SK-N-SH (cell line): ENCODE results near the gene CHCHD1. TPM values are rescaled to one million over a fixed set of nuclear protein-coding genes. Genes with fewer than 3 reads are reported as not detected.

Source experiments
- CTCF ChIA-PET: fragments of 300-600, 350-600 bp; formaldehyde crosslinking; extraction: SDS; loops from one replicate; lab custom pipeline; 2021; lab: Yijun Ruan, JAX
- POLR2A ChIA-PET: fragments of 350-600 bp; sonication (Branson Sonifier 250); formaldehyde crosslinking; extraction: SDS; loops from one replicate; lab custom pipeline; 2020; ENCODE audit warnings: antibody characterized with exemption, inconsistent platforms; lab: Yijun Ruan, JAX
- DNase-seq: peaks from one replicate; pipeline ENCODE4 v3.0.0; 2012
- H2AFZ ChIP-seq: fragments of 200-600 bp; sonication (generic); 2 replicates; pipeline ENCODE4 v1.8.1; 2016; ENCODE audit warnings: antibody characterized with exemption, mild to moderate bottlenecking, low read depth
- H3F3A ChIP-seq: fragments of 200-600 bp; sonication (generic); replicated peaks from 2 replicates; pipeline ENCODE3; 2016; ENCODE audit warnings: antibody characterized with exemption, mild to moderate bottlenecking; ENCODE audit not compliant: insufficient read depth
- H3K27ac ChIP-seq, 2 experiments: fragments of 200-500 bp in 1 of 2; fragments of 200-600 bp in 1 of 2; sonication (Bioruptor generic) in 1 of 2; sonication (generic), shearing (Covaris generic) in 1 of 2; 2 replicates each; pipeline versions ENCODE4 v1.5.1 to v1.6.1; 2014 to 2016; ENCODE audit warnings: low read depth in 2 of 2, inconsistent platforms in 1 of 2, low read length in 1 of 2, mild to moderate bottlenecking in 1 of 2, mixed read lengths in 1 of 2
- H3K27me3 ChIP-seq: fragments of 200-600 bp; sonication (generic), shearing (Covaris generic); 2 replicates; pipeline ENCODE4 v1.6.1; 2016; ENCODE audit warnings: mixed run types; ENCODE audit not compliant: insufficient read depth
- H3K36me3 ChIP-seq, 2 experiments: fragments of 200-500 bp in 1 of 2; fragments of 200-600 bp in 1 of 2; sonication (Bioruptor generic) in 1 of 2; sonication (generic) in 1 of 2; replicated peaks in 1 of 2; 2 replicates each; pipeline versions ENCODE3 to v1.5.1; 2014 to 2016; ENCODE audit warnings: low read length in 1 of 2, mild to moderate bottlenecking in 1 of 2; ENCODE audit not compliant: insufficient read depth in 2 of 2, control insufficient read depth in 1 of 2
- H3K4me1 ChIP-seq, 2 experiments: fragments of 200-500 bp in 1 of 2; fragments of 200-600 bp in 1 of 2; sonication (Bioruptor generic) in 1 of 2; sonication (generic), shearing (Covaris generic) in 1 of 2; 2 replicates each; pipeline versions ENCODE4 v1.5.1 to v1.6.1; 2014 to 2016; ENCODE audit warnings: low read depth in 1 of 2, low read length in 1 of 2, mixed run types in 1 of 2; ENCODE audit not compliant: insufficient read depth in 2 of 2, control insufficient read depth in 1 of 2
- H3K4me2 ChIP-seq: fragments of 200-600 bp; sonication (generic), shearing (Covaris generic); 2 replicates; pipeline ENCODE4 v1.6.1; 2017; ENCODE audit warnings: mixed run types
- H3K4me3 ChIP-seq, 2 experiments: fragments of 200-500 bp in 1 of 2; fragments of 200-600 bp in 1 of 2; sonication (Bioruptor generic) in 1 of 2; sonication (generic), shearing (Covaris generic) in 1 of 2; 2 replicates each; pipeline versions ENCODE4 v1.5.1 to v1.8.1; 2014 to 2016; ENCODE audit warnings: low read depth in 2 of 2, inconsistent platforms in 1 of 2, low read length in 1 of 2, mild to moderate bottlenecking in 1 of 2, mixed read lengths in 1 of 2, moderate library complexity in 1 of 2
- H3K79me2 ChIP-seq: fragments of 200-600 bp; sonication (generic); 2 replicates; pipeline ENCODE4 v1.8.1; 2017; ENCODE audit warnings: mild to moderate bottlenecking; ENCODE audit not compliant: insufficient read depth
- H3K9ac ChIP-seq: fragments of 200-600 bp; sonication (generic); 2 replicates; pipeline ENCODE4 v1.6.1; 2017; ENCODE audit warnings: mixed run types
- H3K9me2 ChIP-seq: fragments of 200-600 bp; sonication (generic); 2 replicates; pipeline ENCODE4 v1.6.1; 2017; ENCODE audit warnings: mixed run types
- H3K9me3 ChIP-seq: fragments of 200-600 bp; sonication (generic); 2 replicates; pipeline ENCODE4 v1.6.1; 2017; ENCODE audit warnings: mixed run types, mild to moderate bottlenecking, moderate library complexity
- H4K20me1 ChIP-seq: fragments of 200-600 bp; sonication (generic); 2 replicates; pipeline ENCODE4 v1.6.1; 2017; ENCODE audit warnings: mild to moderate bottlenecking, mixed run types; ENCODE audit not compliant: insufficient read depth
- CHD2 ChIP-seq: fragments of 150-350 bp; IDR thresholded peaks from 2 replicates; pipeline ENCODE4 v1.6.1; 2018; ENCODE audit warnings: low read length; ENCODE audit not compliant: partially characterized antibody
- CTCF ChIP-seq: fragments of 200-600 bp; sonication (generic); IDR thresholded peaks from 2 replicates; pipeline ENCODE4 v1.6.1; 2017; ENCODE audit warnings: antibody characterized with exemption, mild to moderate bottlenecking, moderate library complexity
- ELF1 ChIP-seq: IDR thresholded peaks from 2 replicates; pipeline ENCODE4 v1.4.0; 2012
- EP300 ChIP-seq, 2 experiments: IDR thresholded peaks; 2 replicates each; pipeline versions ENCODE4 v1.4.0 to v1.6.1; 2012; ENCODE audit warnings: borderline replicate concordance in 1 of 2, low read depth in 1 of 2, low read length in 1 of 2
- FOSL2 ChIP-seq: IDR thresholded peaks from 2 replicates; pipeline ENCODE4 v1.4.0; 2012; ENCODE audit warnings: low read depth, mild to moderate bottlenecking, moderate library complexity, borderline replicate concordance
- GABPA ChIP-seq: IDR thresholded peaks from 2 replicates; pipeline ENCODE4 v1.4.0; 2012; ENCODE audit warnings: low read depth, mild to moderate bottlenecking
- NFIC ChIP-seq: IDR thresholded peaks from 2 replicates; pipeline ENCODE4 v1.4.0; 2012; ENCODE audit warnings: borderline replicate concordance
- PBX3 ChIP-seq: IDR thresholded peaks from 2 replicates; pipeline ENCODE4; 2012
- RCOR1 ChIP-seq: fragments of 150-350 bp; IDR thresholded peaks from 2 replicates; pipeline ENCODE4 v1.6.1; 2017; ENCODE audit warnings: antibody characterized with exemption, low read length
- REST ChIP-seq: IDR thresholded peaks from 2 replicates; pipeline ENCODE4 v1.6.1; 2012; ENCODE audit warnings: mild to moderate bottlenecking, low read depth, low read length, moderate library complexity
- RFX5 ChIP-seq: IDR thresholded peaks from 2 replicates; pipeline ENCODE4 v1.6.1; 2012; ENCODE audit warnings: mild to moderate bottlenecking, improper control_type of control experiment, low read length
- RXRA ChIP-seq: IDR thresholded peaks from 2 replicates; pipeline ENCODE4 v1.4.0; 2012; ENCODE audit warnings: low read depth, mild to moderate bottlenecking, borderline replicate concordance
- SIN3A ChIP-seq: IDR thresholded peaks from 2 replicates; pipeline ENCODE4 v1.6.1; 2012; ENCODE audit warnings: low read depth, mild to moderate bottlenecking, low read length, moderate library complexity, borderline replicate concordance
- TCF12 ChIP-seq: IDR thresholded peaks from 2 replicates; pipeline ENCODE4 v1.4.0; 2012
- TEAD4 ChIP-seq: IDR thresholded peaks from 2 replicates; pipeline ENCODE4 v1.4.0; 2012; ENCODE audit warnings: mild to moderate bottlenecking, borderline replicate concordance; ENCODE audit not compliant: insufficient read depth
- USF2 ChIP-seq: fragments of 150-350 bp; IDR thresholded peaks from 2 replicates; pipeline ENCODE4 v1.6.1; 2017; ENCODE audit warnings: antibody characterized with exemption, low read length, low read depth, borderline replicate concordance
- ZBTB33 ChIP-seq: IDR thresholded peaks from 2 replicates; pipeline ENCODE4 v1.4.0; 2012; ENCODE audit warnings: low read depth, borderline replicate concordance
- WGBS: methylation state at CpG from one replicate; pipeline ENCODE4 v1.1.6; 2017; ENCODE audit warnings: low lambda C conversion rate; 5-methylcytosine and 5-hydroxymethylcytosine counted together
- polyA plus RNA-seq, 3 experiments: library from polyadenylated mRNA; depleted of rRNA; stranded (reverse); fragments of >200 nt; gene quantifications; 2 replicates each; pipeline ENCODE4 v1.2.3, GENCODE V29; 2012
- TF ChIP-seq, protein P1 (sequence below): IDR thresholded peaks from 2 replicates; pipeline ENCODE4 v1.4.0; 2012; ENCODE audit warnings: low read depth, borderline replicate concordance
- TF ChIP-seq, protein P2 (sequence below): IDR thresholded peaks from 2 replicates; pipeline ENCODE4 v1.4.0; 2012; ENCODE audit warnings: low read depth

CHCHD1 gene
- polyA plus RNA-seq, 1 of the 3 experiments (the other 2 are of a cell fraction) = 60.9 TPM

GRCh38 chr10:73813333-73813732 is 31.5 kb downstream of the CHCHD1 start:
- H3K9me2 ChIP-seq = no peaks in the 10 kb centered on the region
- WGBS = 86% methylated on average over 7 of the region's 7 CpGs
- ChIA-PET CTCF (interaction anchor here (1.6 kb wide), 1 partner anchor 39 kb away, joined by 4 read pairs; no protein-coding TSS in a partner anchor), POLR2A (interaction anchor here (1.2 kb wide), 1 partner anchor 41 kb away, joined by 3 read pairs; a partner anchor contains a TSS)
- no peak overlapping the region for H3K9ac ChIP-seq
- H3K27ac ChIP-seq = no peak overlapping the region
- peaks cover 8 to 39% of the 10 kb centered on the region in 2 experiments for H3K36me3 ChIP-seq
- peaks cover 22% of the 10 kb centered on the region; the same call in 1 of the 2 replicates for H3K79me2 ChIP-seq
- peaks cover 34% of the 10 kb centered on the region for H3F3A ChIP-seq
- no peak overlapping the region for H3K4me3 ChIP-seq
- H3K4me2 ChIP-seq = no peak overlapping the region
- TF ChIP-seq RXRA = no peak
- no peak for TF ChIP-seq RFX5
- no peak for TF ChIP-seq CHD2
- no peak for TF ChIP-seq NFIC
- no peak for TF ChIP-seq TCF12
- TF ChIP-seq FOSL2 = no peak
- TF ChIP-seq, protein P1, sequence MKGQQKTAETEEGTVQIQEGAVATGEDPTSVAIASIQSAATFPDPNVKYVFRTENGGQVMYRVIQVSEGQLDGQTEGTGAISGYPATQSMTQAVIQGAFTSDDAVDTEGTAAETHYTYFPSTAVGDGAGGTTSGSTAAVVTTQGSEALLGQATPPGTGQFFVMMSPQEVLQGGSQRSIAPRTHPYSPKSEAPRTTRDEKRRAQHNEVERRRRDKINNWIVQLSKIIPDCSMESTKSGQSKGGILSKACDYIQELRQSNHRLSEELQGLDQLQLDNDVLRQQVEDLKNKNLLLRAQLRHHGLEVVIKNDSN = no peak
- TF ChIP-seq, protein P2, sequence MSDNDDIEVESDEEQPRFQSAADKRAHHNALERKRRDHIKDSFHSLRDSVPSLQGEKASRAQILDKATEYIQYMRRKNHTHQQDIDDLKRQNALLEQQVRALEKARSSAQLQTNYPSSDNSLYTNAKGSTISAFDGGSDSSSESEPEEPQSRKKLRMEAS = no peak
- TF ChIP-seq RCOR1 = no peak
- TF ChIP-seq USF2 = no peak
- no peak for TF ChIP-seq GABPA
- TF ChIP-seq PBX3 = no peak
- no peak for TF ChIP-seq EP300 (IDR thresholded peaks at IDR 0.05; ENCODE audit: borderline replicate concordance in 1 of 2, low read depth in 1 of 2, low read length in 1 of 2)
- no peak for TF ChIP-seq ZBTB33
- TF ChIP-seq TEAD4 = no peak
- TF ChIP-seq SIN3A = no peak
- no peak for TF ChIP-seq CTCF
- TF ChIP-seq ELF1 = no peak
- no peak for TF ChIP-seq REST
- no peak overlapping the region for H2AFZ ChIP-seq
- no peaks in the 10 kb centered on the region for H3K9me3 ChIP-seq
- H3K4me1 ChIP-seq = peaks cover 4 to 5% of the 10 kb centered on the region in 2 experiments; a peak in 3 of 4 replicates
- no peaks in the 10 kb centered on the region for H3K27me3 ChIP-seq
- no peak for DNase-seq
- H4K20me1 ChIP-seq = no peaks in the 10 kb centered on the region
